HepG2 (cell line): ENCODE measurements around the gene YY1. TPM values are rescaled to one million over a fixed set of nuclear protein-coding genes. Genes with fewer than 3 reads are reported as not detected.
A peak's percentile ranks its signal among the peaks of the same experiment; 100 is the strongest.

ENCODE experiments used
- EP300 ChIP-seq, 3 experiments: sonication (generic) in 1 of 3; formaldehyde crosslinking in 1 of 3; IDR thresholded peaks; 2 replicates each; pipeline versions ENCODE4 v1.5.1 to v1.6.1; 2011 to 2020; ENCODE audit warnings: low read depth in 2 of 3, low read length in 2 of 3, borderline replicate concordance in 1 of 3, improper control_type of control experiment in 1 of 3, mild to moderate bottlenecking in 1 of 3, missing genetic modification reagents in 1 of 3, moderate library complexity in 1 of 3
- FOXK2 ChIP-seq: fragments of 450-650 bp; IDR thresholded peaks from 2 replicates; pipeline ENCODE4 v1.6.1; 2016
- HIVEP1 ChIP-seq: sonication (generic); formaldehyde crosslinking; IDR thresholded peaks from 2 replicates; pipeline ENCODE4 v1.4.0; 2020; ENCODE audit warnings: mild to moderate bottlenecking, missing genetic modification reagents
- HMG20A ChIP-seq: IDR thresholded peaks from 2 replicates; pipeline ENCODE4 v1.6.1; 2016; ENCODE audit warnings: borderline replicate concordance
- NBN ChIP-seq: fragments of 450-650 bp; conservative IDR thresholded peaks from 2 replicates; pipeline ENCODE4 v1.6.1; 2017
- RARG ChIP-seq: sonication (generic); formaldehyde crosslinking; IDR thresholded peaks from 2 replicates; pipeline ENCODE4 v1.4.0; 2020; ENCODE audit warnings: low read depth, mild to moderate bottlenecking, missing genetic modification reagents
- RXRA ChIP-seq: sonication (generic); formaldehyde crosslinking; IDR thresholded peaks from 2 replicates; pipeline ENCODE4 v1.5.1; 2020; ENCODE audit warnings: missing genetic modification reagents
- SKIL ChIP-seq: sonication (generic); formaldehyde crosslinking; IDR thresholded peaks from 2 replicates; pipeline ENCODE4 v1.8.0; 2022; ENCODE audit warnings: missing genetic modification reagents, mild to moderate bottlenecking, moderate library complexity, borderline replicate concordance
- TFE3 ChIP-seq: IDR thresholded peaks from 2 replicates; pipeline ENCODE4 v1.6.1; 2016
- ZC3H4 ChIP-seq: sonication (generic); formaldehyde crosslinking; IDR thresholded peaks from 2 replicates; pipeline ENCODE4 v1.4.0; 2020; ENCODE audit warnings: missing genetic modification reagents, borderline replicate concordance
- ZFP36L1 ChIP-seq: sonication (generic); formaldehyde crosslinking; IDR thresholded peaks from 2 replicates; pipeline ENCODE4 v1.8.0; 2022; ENCODE audit warnings: mild to moderate bottlenecking, missing genetic modification reagents, moderate library complexity
- ZFP36L2 ChIP-seq: sonication (generic); formaldehyde crosslinking; IDR thresholded peaks from 2 replicates; pipeline ENCODE4 v1.4.0; 2020; ENCODE audit warnings: missing genetic modification reagents
- ZNF143 ChIP-seq: sonication (generic); formaldehyde crosslinking; IDR thresholded peaks from 2 replicates; pipeline ENCODE4 v1.4.0; 2020; ENCODE audit warnings: missing genetic modification reagents
- ZNF317 ChIP-seq: sonication (generic); formaldehyde crosslinking; IDR thresholded peaks from 2 replicates; pipeline ENCODE4 v1.5.0; 2020; ENCODE audit warnings: mild to moderate bottlenecking, missing genetic modification reagents
- ZNF34 ChIP-seq: sonication (generic); formaldehyde crosslinking; IDR thresholded peaks from 2 replicates; pipeline ENCODE4 v1.4.0; 2020; ENCODE audit warnings: mild to moderate bottlenecking, missing genetic modification reagents, borderline replicate concordance
- ZNF598 ChIP-seq: sonication (generic); formaldehyde crosslinking; IDR thresholded peaks from 2 replicates; pipeline ENCODE4 v1.5.1; 2020; ENCODE audit warnings: mild to moderate bottlenecking, missing genetic modification reagents, borderline replicate concordance
- ZNF710 ChIP-seq: sonication (generic); formaldehyde crosslinking; IDR thresholded peaks from 2 replicates; pipeline ENCODE4 v1.5.0; 2020; ENCODE audit warnings: mild to moderate bottlenecking, missing genetic modification reagents, borderline replicate concordance
- polyA plus RNA-seq, 8 experiments: library from polyadenylated mRNA; depleted of rRNA in 3 of 8; stranded (reverse) in 7 of 8; unstranded in 1 of 8; fragments of >200 nt; fragmentation: Illumina TruSeq in 4 of 8; extraction: Trizol in 4 of 8; gene quantifications; 2 replicates each; pipeline versions ENCODE4 v1.2.1 to v1.2.3, GENCODE V29; 2011 to 2016; ENCODE audit warnings: low read depth in 4 of 8, missing spikeins in 1 of 8, mixed read lengths in 1 of 8; ENCODE audit not compliant: insufficient read depth in 1 of 8
- total RNA-seq, 5 experiments: library from RNA; depleted of rRNA; stranded (reverse); fragments of >200 nt; fragmentation: Illumina TruSeq; extraction: Trizol; gene quantifications; 2 replicates each; pipeline ENCODE4 v1.2.3, GENCODE V29; 2016; ENCODE audit warnings: low read depth in 1 of 5
- TF ChIP-seq, protein P1 (sequence below): sonication (generic); formaldehyde crosslinking; IDR thresholded peaks from 2 replicates; pipeline ENCODE4 v1.4.0; 2020; ENCODE audit warnings: missing genetic modification reagents, mild to moderate bottlenecking, borderline replicate concordance
- TF ChIP-seq, protein P2 (sequence below): IDR thresholded peaks from 2 replicates; pipeline ENCODE4 v1.6.1; 2016

The YY1 gene
- total and polyA plus RNA-seq, 2 of the 13 experiments (the other 11 are each of a cell fraction or from before 2014, with no cell fraction given): 29.4 to 68.1 TPM

GRCh38 chr14:100290607-100291304, 51.8 kb downstream of the YY1 start (continued):
- TF ChIP-seq, protein P1, sequence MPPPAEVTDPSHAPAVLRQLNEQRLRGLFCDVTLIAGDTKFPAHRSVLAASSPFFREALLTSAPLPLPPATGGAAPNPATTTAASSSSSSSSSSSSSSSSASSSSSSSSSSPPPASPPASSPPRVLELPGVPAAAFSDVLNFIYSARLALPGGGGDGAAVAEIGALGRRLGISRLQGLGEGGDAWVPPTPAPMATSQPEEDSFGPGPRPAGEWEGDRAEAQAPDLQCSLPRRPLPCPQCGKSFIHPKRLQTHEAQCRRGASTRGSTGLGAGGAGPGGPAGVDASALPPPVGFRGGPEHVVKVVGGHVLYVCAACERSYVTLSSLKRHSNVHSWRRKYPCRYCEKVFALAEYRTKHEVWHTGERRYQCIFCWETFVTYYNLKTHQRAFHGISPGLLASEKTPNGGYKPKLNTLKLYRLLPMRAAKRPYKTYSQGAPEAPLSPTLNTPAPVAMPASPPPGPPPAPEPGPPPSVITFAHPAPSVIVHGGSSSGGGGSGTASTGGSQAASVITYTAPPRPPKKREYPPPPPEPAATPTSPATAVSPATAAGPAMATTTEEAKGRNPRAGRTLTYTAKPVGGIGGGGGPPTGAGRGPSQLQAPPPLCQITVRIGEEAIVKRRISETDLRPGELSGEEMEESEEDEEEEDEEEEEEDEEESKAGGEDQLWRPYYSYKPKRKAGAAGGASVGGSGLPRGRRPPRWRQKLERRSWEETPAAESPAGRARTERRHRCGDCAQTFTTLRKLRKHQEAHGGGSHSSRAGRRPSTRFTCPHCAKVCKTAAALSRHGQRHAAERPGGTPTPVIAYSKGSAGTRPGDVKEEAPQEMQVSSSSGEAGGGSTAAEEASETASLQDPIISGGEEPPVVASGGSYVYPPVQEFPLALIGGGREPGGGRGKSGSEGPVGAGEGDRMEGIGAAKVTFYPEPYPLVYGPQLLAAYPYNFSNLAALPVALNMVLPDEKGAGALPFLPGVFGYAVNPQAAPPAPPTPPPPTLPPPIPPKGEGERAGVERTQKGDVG (CRISPR knock-in tag): peak; percentile 76; the same call in 1 of the 2 replicates
- TF ChIP-seq NBN (no peak), ZNF34 (CRISPR knock-in tag) (no peak), HIVEP1 (no peak), ZNF143 (CRISPR knock-in tag) (0 out of 2 replicates have a peak, but pooled peaks have one; percentile 25), SKIL (CRISPR knock-in tag) (peak; percentile 45; the same call in 1 of the 2 replicates), FOXK2 (no peak), ZC3H4 (CRISPR knock-in tag) (no peak), ZNF317 (peak; percentile 25), TFE3 (CRISPR knock-in tag) (peak; percentile 87), ZFP36L1 (CRISPR knock-in tag) (peak; percentile 86; the same call in 1 of the 2 replicates), ZNF710 (CRISPR knock-in tag) (peak; percentile 20; the same call in 1 of the 2 replicates), RXRA (CRISPR knock-in tag) (peak; percentile 91), RARG (CRISPR knock-in tag) (0 out of 2 replicates have a peak, but pooled peaks have one; percentile 39), EP300 (IDR thresholded peaks at IDR 0.05; ENCODE audit: low read depth in 2 of 2, low read length in 2 of 2) (peak in 1 of 2 experiments; percentile 80; a peak in 2 of 4 replicates), EP300 (CRISPR knock-in tag; IDR thresholded peaks at IDR 0.05; ENCODE audit: borderline replicate concordance) (peak; percentile 58), ZFP36L2 (CRISPR knock-in tag) (no peak), HMG20A (peak; percentile 24; the same call in 1 of the 2 replicates), ZNF598 (CRISPR knock-in tag) (no peak)
- TF ChIP-seq, protein P2, sequence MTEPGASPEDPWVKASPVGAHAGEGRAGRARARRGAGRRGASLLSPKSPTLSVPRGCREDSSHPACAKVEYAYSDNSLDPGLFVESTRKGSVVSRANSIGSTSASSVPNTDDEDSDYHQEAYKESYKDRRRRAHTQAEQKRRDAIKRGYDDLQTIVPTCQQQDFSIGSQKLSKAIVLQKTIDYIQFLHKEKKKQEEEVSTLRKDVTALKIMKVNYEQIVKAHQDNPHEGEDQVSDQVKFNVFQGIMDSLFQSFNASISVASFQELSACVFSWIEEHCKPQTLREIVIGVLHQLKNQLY (CRISPR knock-in tag): peak; percentile 84
